A673 (cell line): Measurements from ENCODE around the gene LIX1L. TPM values are rescaled to one million over a fixed set of nuclear protein-coding genes. Genes with fewer than 3 reads are reported as not detected.

ENCODE experiments used
- BruUV-seq: library from RNA; stranded (reverse); fragments of 400-500 nt; replicated peaks from 2 replicates; lab custom pipeline; 2021; lab: Mats Ljungman, UMichigan
- CTCF ChIA-PET: fragments of 300-600 bp; sonication (Branson Sonifier 250); formaldehyde crosslinking; loops from one replicate; lab custom pipeline; 2022; ENCODE audit warnings: antibody characterized with exemption; lab: Charles Lee
- POLR2A ChIA-PET: fragments of 300-600 bp; sonication (Branson Sonifier 250); formaldehyde crosslinking; loops from one replicate; lab custom pipeline; 2022; ENCODE audit warnings: antibody characterized with exemption; ENCODE audit not compliant: low non-redundant PET; lab: Charles Lee
- DNase-seq: peaks from one replicate; pipeline ENCODE4 v3.0.0-alpha.2; 2015; ENCODE audit warnings: low spot score
- H3K27ac ChIP-seq: fragments of 200-600 bp; sonication (generic); 2 replicates; pipeline ENCODE4 v1.5.1; 2016; ENCODE audit warnings: mixed run types, low read depth, mild to moderate bottlenecking, mixed read lengths, antibody characterized with exemption, low read length; ENCODE audit not compliant: poor library complexity, severe bottlenecking
- H3K27me3 ChIP-seq: fragments of 200-600 bp; sonication (generic); replicated peaks from 2 replicates; pipeline ENCODE4 v1.6.1; 2017; ENCODE audit warnings: mixed run types, low read depth, mild to moderate bottlenecking, mixed read lengths, antibody characterized with exemption, low read length; ENCODE audit not compliant: insufficient read depth, poor library complexity
- H3K36me3 ChIP-seq: fragments of 200-600 bp; sonication (generic); 2 replicates; pipeline ENCODE4 v1.6.1; 2016; ENCODE audit warnings: mixed run types, mild to moderate bottlenecking, mixed read lengths, antibody characterized with exemption, low read length; ENCODE audit not compliant: insufficient read depth, poor library complexity, severe bottlenecking
- H3K4me1 ChIP-seq: fragments of 200-600 bp; sonication (generic); 2 replicates; pipeline ENCODE4 v1.6.1; 2017; ENCODE audit warnings: mixed run types, mild to moderate bottlenecking, mixed read lengths, antibody characterized with exemption, low read length; ENCODE audit not compliant: insufficient read depth, poor library complexity, severe bottlenecking
- H3K4me3 ChIP-seq: fragments of 200-600 bp; sonication (generic); 2 replicates; pipeline ENCODE4 v1.5.1; 2016; ENCODE audit warnings: low read depth, mixed run types, mild to moderate bottlenecking, mixed read lengths, low read length; ENCODE audit not compliant: poor library complexity, severe bottlenecking
- H3K9me3 ChIP-seq: fragments of 200-600 bp; sonication (generic); 2 replicates; pipeline ENCODE4 v1.6.1; 2016; ENCODE audit warnings: mixed run types, low read depth, mild to moderate bottlenecking, mixed read lengths, antibody characterized with exemption, low read length; ENCODE audit not compliant: poor library complexity, severe bottlenecking
- CTCF ChIP-seq: fragments of 300-800, 200-600 bp; sonication (generic); conservative IDR thresholded peaks from 2 replicates; pipeline ENCODE4 v1.5.1; 2017; ENCODE audit warnings: low read depth, mild to moderate bottlenecking, antibody characterized with exemption, low read length, moderate library complexity, mixed read lengths
- EZH2 ChIP-seq: fragments of 200-600 bp; sonication (generic); IDR thresholded peaks from 2 replicates; pipeline ENCODE4 v1.6.1; 2017; ENCODE audit warnings: borderline replicate concordance, low read depth, mild to moderate bottlenecking, mixed read lengths, antibody characterized with exemption, low read length; ENCODE audit not compliant: poor library complexity, severe bottlenecking
- intact Hi-C: fragments of 100-400 bp; cut with micrococcal nuclease; formaldehyde crosslinking; loops from one replicate; pipeline ENCODE4 v1.10.0; 2022; ENCODE audit not compliant: unreplicated experiment
- total RNA-seq: library from RNA; stranded (reverse); gene quantifications from 2 replicates; pipeline ENCODE4 v1.2.3, GENCODE V29; 2021

LIX1L gene
- total RNA-seq, 1 experiment from 2014 or later, result 40.1 TPM

DNA sequence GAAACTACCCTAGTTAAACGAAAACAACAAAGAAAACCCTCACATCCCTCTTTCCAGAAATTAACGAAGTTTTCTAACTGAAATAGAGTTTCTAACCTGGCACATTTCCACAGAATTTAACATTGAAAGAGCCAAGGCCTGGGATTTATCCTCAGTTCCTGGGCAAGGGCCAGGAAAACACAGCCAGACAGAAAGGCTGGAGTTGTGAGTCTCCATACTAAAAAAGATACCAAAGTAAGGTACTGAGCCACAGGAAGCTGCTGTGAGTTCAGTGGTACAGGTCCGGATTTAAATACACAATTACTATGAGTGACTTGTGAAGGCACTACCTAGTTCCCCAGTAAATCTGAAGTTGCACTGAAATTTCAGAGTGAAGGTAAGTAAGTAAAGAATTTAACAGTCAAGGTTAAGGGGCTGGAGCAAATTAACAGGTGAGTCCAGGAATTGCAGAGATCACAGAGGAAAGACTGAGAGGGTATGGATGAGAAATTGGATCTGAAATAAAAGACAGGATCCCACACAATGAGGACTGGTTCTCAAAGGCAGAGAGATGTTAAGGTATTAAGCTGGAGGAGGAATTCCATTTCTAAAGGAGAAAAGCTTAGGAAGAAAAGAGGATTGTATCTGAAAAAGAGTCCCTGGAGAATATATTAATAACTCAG, 905 bp downstream of the LIX1L start:
- Histone ChIP-seq H3K36me3 (no peaks in the 10 kb centered on the region), H3K4me1 (peaks cover 42% of the 10 kb centered on the region), H3K4me3 (peak overlapping the region; percentile 69), H3K9me3 (no peaks in the 10 kb centered on the region), H3K27ac (peak overlapping the region; percentile 90), H3K27me3 (no peaks in the 10 kb centered on the region)
- TSS peak; percentile 56 for BruUV-seq
- ChIA-PET CTCF (interaction anchor here (0.7 kb wide), 1 partner anchor 64 kb away, joined by 3 read pairs; no protein-coding TSS in a partner anchor), POLR2A (interaction anchor here (0.7 kb wide), 1 partner anchor 38 kb away, joined by 4 read pairs; no protein-coding TSS in a partner anchor)
- intact Hi-C loops, result loop anchor here (5.0 kb wide), 1 partner anchor 100 kb away; the partner anchor contains the start of gene PIAS3
- TF ChIP-seq CTCF, result no peak
- no peak for TF ChIP-seq EZH2
- DNase-seq, result no peak

- POLR2A ChIA-PET, result no interaction called here
- no peak for DNase-seq
- Histone ChIP-seq H3K27ac (peak overlapping the region; percentile 90), H3K9me3 (no peaks in the 10 kb centered on the region), H3K27me3 (no peaks in the 10 kb centered on the region), H3K4me3 (peak overlapping the region; percentile 69), H3K4me1 (peaks cover 42% of the 10 kb centered on the region), H3K36me3 (no peaks in the 10 kb centered on the region)
- intact Hi-C loops, result loop anchor here (5.0 kb wide), 1 partner anchor 99 kb away; the partner anchor contains the start of gene PIAS3
- CTCF ChIA-PET, result no interaction called here
- no peak for TF ChIP-seq EZH2
- BruUV-seq, result no TSS peak
Measured at GRCh38 chr1:145956361-145956760, 1.5 kb downstream of the LIX1L start.

DNA sequence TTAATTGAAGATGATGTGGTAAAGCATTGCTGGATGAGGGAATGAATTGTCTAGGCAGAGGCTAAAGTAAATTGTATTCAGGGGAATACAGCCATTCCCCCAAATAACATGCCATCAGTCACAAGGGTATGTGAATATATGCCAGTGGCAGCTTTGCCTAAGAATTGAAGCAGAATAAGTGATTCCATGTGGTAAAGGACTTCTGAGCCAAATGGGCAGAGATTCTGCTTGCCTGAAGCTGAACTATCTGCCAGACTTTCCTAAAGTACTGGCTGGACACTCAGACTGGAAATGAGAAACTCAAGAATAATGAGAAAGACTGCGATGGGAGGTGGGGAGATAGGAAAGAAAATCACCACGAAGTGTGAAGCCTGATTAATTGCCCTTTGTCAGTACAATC, 2.4 kb downstream of the LIX1L start:
- CTCF ChIA-PET, result interaction anchor here (1.3 kb wide), 1 partner anchor 64 kb away, joined by 3 read pairs; no protein-coding TSS in a partner anchor
- H3K27ac ChIP-seq, result no peak overlapping the region
- H3K4me3 ChIP-seq, result peak overlapping the region; percentile 69
- H3K27me3 ChIP-seq, result no peaks in the 10 kb centered on the region
- H3K36me3 ChIP-seq, result no peaks in the 10 kb centered on the region
- no peaks in the 10 kb centered on the region for H3K9me3 ChIP-seq
- BruUV-seq, result no TSS peak
- no peak for TF ChIP-seq CTCF
- no peak for DNase-seq
- POLR2A ChIA-PET, result no interaction called here
- H3K4me1 ChIP-seq, result peaks cover 42% of the 10 kb centered on the region
- intact Hi-C loops, result loop anchor here (5.0 kb wide), 1 partner anchor 98 kb away; the partner anchor contains the start of gene PIAS3

DNA sequence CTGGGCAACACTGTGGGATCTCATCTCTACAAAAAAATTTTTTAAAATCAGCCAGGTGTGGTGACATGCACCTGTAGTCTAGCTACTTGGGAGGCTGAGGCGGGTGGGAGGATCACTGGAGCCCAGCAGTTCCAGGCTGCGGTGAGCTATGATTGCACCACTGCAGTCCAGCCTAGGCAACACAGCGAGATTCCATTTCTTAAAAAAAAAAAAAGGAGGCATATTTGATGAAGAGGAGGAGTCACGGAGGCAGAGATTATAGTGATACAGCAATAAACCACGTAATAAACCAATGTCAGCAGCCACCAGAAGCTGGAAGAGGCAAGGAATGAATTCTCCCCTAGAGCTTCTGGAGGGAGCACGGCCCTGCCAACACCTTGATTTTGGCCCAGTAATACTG, 4.0 kb downstream of the LIX1L start:
- ChIA-PET POLR2A (interaction anchor here (0.6 to 1.1 kb wide), 2 partner anchors 10 to 18 kb away, joined by 5 to 7 read pairs; no protein-coding TSS in a partner anchor), CTCF (interaction anchor here (1.3 kb wide), 1 partner anchor 62 kb away, joined by 3 read pairs; no protein-coding TSS in a partner anchor)
- Histone ChIP-seq H3K36me3 (no peaks in the 10 kb centered on the region), H3K27me3 (no peaks in the 10 kb centered on the region), H3K4me1 (peaks cover 34% of the 10 kb centered on the region), H3K27ac (peak overlapping the region; percentile 2), H3K9me3 (no peaks in the 10 kb centered on the region), H3K4me3 (no peak overlapping the region)
- intact Hi-C loops, result no loop called here
- no peak for TF ChIP-seq EZH2
- no peak for TF ChIP-seq CTCF
- DNase-seq, result no peak
- BruUV-seq, result no TSS peak
